IgD-negative memory B cell (primary cell): ENCODE measurements around the gene DDA1. TPM values are rescaled to one million over a fixed set of nuclear protein-coding genes. Genes with fewer than 3 reads are reported as not detected.

ENCODE experiments used
- H3K27ac Mint-ChIP-seq, 3 donors: one replicate each; pipeline ENCODE4 v1.8.0; 2020 to 2022; ENCODE audit warnings: mild to moderate bottlenecking in 3 of 3, mixed read lengths in 3 of 3, moderate library complexity in 1 of 3
- H3K27me3 Mint-ChIP-seq: one replicate; pipeline ENCODE4 v1.8.0; 2021; ENCODE audit warnings: mixed read lengths
- H3K36me3 Mint-ChIP-seq: one replicate; pipeline ENCODE4 v1.8.0; 2020; ENCODE audit warnings: mild to moderate bottlenecking, mixed read lengths
- H3K4me1 Mint-ChIP-seq, 3 donors: one replicate each; pipeline ENCODE4 v1.8.0; 2020 to 2022; ENCODE audit warnings: mixed read lengths in 3 of 3, mild to moderate bottlenecking in 1 of 3
- H3K4me3 Mint-ChIP-seq, 4 donors: one replicate each; pipeline ENCODE4 v1.8.0; 2020 to 2022; ENCODE audit warnings: mild to moderate bottlenecking in 4 of 4, mixed read lengths in 4 of 4, moderate library complexity in 3 of 4
- H3K9me3 Mint-ChIP-seq, 3 donors: one replicate each; pipeline ENCODE4 v1.8.0; 2020 to 2021; ENCODE audit warnings: mixed read lengths in 3 of 3, mild to moderate bottlenecking in 1 of 3
- polyA plus RNA-seq: library from polyadenylated mRNA; unstranded; fragments of 300-500 nt; fragmentation: Illumina TruSeq; gene quantifications from one replicate; pipeline ENCODE4 v1.2.3, GENCODE V29; 2021

The DDA1 gene
- polyA plus RNA-seq, 1 donor from 2014 or later = 38.6 TPM

DNA sequence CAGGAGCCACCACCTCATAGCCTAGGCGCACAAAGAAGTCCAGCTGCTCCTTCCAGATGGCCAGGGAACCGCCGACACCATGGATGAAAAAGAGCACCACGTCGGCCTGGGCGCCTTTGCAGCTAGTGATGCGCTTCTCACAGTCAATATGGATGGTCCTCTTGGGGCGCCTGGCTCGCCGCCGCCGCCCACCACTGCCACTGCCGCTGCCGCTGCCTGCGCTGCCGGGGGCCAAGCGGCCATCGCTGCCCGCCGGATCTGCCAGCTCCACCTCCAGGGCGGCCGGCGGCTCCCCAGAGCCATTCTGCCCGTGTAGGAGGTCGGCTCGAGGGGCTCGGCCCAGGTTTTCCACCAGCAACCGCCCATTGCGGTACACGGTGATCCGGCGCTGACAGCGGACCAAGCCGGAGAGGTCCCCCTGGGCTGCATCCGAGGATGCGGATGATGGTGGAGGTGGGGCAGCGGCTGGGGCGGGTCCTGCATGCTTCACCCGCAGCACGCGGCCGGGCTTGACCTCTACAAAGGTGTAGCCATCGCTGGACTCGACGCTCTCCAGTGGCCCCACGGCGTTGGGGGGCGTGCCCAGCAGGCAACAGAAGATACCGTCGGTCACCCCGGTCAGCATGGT lies 8.3 kb upstream of the DDA1 start:
- Mint-ChIP-seq H3K27ac (no peak overlapping the region), H3K36me3 (no peaks in the 10 kb centered on the region), H3K4me1 (peaks cover 18 to 28% (median 19%) of the 10 kb centered on the region in 3 donors), H3K27me3 (no peaks in the 10 kb centered on the region), H3K9me3 (no peaks in the 10 kb centered on the region), H3K4me3 (peak overlapping the region in 1 of 4 donors; percentile 27)

DNA sequence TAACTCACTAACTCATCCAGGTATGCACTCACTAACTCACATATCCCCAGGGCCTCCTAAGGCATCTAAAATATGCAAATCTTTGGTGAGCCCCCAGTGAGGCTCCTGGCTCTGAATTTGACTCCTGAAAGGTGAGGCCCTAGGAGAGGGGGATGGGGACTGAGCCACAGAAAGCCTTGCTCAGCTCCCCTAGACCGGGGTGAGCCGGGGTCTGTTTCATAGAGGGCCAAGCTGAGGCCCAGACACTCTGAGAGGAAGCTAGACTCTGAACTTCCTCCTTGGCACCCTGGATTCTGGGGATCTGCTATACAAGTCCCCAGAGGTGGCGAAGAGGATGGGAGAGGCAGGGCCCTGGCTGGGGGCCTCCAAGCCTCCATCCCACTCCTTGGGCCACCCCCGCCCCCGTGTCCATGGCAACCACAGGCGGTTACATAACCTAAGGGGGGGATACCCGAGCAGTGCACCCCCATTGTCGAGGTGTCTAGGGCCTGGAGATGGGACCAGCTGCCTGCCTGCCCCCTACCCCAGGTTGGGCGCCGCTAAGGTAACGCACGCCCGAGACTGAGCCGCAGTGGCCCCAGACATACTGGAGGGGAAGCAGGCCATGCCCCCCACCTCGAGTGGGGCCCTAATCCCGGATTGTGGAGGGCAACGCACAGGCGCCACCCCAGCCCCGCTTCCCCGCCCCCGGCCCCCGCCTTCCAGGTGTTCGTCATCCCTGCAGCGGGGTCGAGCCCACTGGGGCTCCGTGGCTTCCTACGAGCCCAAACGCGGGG lies 6.8 kb upstream of the DDA1 start:
- Mint-ChIP-seq H3K27ac (peak overlapping the region in 2 of 3 donors; percentile 63 to 86), H3K9me3 (no peaks in the 10 kb centered on the region), H3K4me3 (peak overlapping the region; percentile 77 to 100 (median 90)), H3K36me3 (no peaks in the 10 kb centered on the region), H3K4me1 (peaks cover 22 to 28% (median 24%) of the 10 kb centered on the region in 3 donors), H3K27me3 (no peaks in the 10 kb centered on the region)

DNA sequence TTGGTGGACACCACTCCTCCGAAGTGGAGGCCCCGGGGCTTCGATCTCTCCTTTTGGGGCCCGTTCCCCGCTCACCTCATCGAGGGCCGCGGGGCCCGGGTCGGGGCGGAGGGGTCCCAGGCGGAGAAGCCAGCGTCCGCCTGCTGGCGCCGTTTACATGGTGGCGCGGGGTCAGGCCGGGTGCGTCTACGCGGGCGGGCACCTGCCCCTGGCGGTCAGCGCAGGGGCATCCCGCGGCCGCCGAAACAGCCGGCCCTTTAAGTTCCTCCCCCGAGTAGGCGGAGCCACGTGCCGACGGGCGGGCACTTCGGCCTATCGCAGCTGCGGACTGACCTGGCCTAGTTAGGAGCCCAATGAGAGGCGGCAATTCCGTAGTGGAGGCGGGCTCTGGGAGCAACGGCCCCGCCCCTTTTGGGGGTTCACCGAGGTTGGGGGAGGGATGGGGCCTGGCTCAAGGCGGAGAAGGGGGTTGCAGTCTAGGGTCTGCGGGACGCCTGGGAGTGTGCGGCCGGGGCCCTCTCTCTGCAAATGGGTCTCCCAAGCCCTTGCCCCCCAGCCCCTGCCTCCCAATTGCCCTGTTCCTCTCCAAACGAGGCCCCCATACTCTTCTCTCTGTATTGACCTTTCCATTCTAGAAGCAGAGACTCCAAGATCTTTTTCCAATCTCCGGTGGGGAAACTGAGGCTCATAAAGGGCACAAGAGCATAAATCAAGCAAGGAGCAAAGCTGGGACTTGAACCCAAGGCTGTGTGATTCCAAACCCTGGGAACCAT lies 6.0 kb upstream of the DDA1 start, which contains the start of gene ABHD8:
ABHD8 (minus strand) TSS at position 259 of the 773 bp plus-strand sequence. CDS start 1,809 bp downstream, outside the sequence.
- Mint-ChIP-seq H3K36me3 (no peaks in the 10 kb centered on the region), H3K27ac (peak within 1 kb of the TSS in 2 of 3 donors; percentile 71 to 94), H3K4me1 (peaks cover 27 to 28% (median 28%) of the 10 kb centered on the region in 3 donors), H3K4me3 (peak within 1 kb of the TSS; percentile 77 to 100 (median 90)), H3K9me3 (no peaks in the 10 kb centered on the region), H3K27me3 (no peaks in the 10 kb centered on the region)

DNA sequence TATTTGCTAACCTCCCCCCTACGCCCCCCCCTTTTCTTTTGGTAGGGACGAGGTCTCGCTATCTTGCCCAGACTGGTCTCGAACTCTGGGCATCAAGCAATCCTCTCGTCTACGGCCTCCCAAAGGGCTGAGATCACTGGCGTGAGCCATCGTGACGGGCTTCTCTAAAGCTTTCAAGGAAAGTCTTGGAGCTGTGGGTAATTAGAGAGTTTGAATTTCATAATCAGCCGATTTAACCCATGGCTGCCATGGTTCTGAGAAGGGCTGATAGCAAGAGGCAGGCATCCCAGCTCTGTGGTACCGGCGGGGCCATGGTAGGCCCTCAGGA lies 5.5 kb upstream of the DDA1 start:
- Mint-ChIP-seq H3K27ac (peak overlapping the region in 1 of 3 donors; percentile 94), H3K36me3 (no peaks in the 10 kb centered on the region), H3K4me1 (peaks cover 27 to 28% (median 28%) of the 10 kb centered on the region in 3 donors), H3K27me3 (no peaks in the 10 kb centered on the region), H3K9me3 (no peaks in the 10 kb centered on the region), H3K4me3 (peak overlapping the region in 3 of 4 donors; percentile 77 to 100 (median 88))

DNA sequence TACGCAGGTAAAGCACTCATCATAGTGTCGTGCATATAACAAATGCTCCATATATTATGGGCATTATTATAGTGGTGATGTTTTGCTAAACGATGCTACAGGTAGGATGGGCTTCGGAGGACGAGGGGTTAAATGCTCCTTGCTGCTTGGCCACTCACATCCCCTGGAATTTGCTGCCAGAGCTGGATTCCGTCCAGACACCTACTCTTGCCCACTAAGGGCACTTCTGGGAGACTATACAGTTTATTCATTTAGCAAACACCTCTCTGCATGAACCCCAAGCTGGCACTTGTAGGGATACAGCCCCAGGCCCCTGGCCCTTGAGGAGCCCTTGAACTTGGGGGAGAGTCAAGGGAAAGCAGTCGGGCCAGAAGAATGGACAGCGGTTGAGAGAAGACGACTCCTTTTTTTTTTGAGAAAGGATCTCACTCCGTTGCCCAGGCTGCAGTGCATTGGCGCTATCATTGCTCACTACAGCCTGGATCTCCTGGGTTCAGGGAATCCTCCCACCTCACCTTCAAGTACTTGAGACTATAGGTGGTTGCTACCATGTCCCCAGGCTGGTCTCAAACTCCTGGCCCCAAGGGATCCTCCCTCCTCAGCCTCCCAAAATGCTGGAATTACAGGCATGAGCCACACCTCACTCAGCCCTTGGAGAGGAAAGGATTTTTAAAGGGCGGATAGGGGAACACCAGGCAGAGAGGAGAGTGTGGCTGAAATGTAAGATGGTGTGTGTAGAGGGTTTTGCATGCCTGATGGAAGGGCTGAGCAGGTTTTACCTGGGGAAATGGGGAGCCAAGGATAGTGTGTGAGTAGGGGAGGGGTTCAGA lies 4.8 kb upstream of the DDA1 start:
- no peaks in the 10 kb centered on the region for H3K9me3 Mint-ChIP-seq
- H3K27me3 Mint-ChIP-seq = no peaks in the 10 kb centered on the region
- H3K4me3 Mint-ChIP-seq = peak overlapping the region; percentile 58 to 100 (median 93)
- no peaks in the 10 kb centered on the region for H3K36me3 Mint-ChIP-seq
- peak overlapping the region; percentile 92 to 97 (median 92) for H3K27ac Mint-ChIP-seq
- H3K4me1 Mint-ChIP-seq = peaks cover 32 to 35% (median 34%) of the 10 kb centered on the region in 3 donors

DNA sequence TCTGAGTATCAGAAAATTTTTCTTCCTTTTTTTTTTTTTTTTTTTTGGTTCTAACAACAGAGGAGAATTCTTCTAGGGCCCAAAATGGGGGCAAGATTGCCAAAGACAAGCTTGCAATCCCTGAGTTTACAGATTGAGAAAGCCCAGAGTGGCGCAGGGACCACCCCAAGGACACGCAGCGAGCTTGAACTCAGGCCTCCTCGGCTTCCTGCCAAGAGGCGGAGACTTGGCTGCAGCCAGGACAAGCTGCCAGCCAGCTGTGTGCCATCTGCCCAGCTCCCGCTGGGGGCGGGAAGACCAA lies 4.2 kb upstream of the DDA1 start:
- H3K36me3 Mint-ChIP-seq = no peaks in the 10 kb centered on the region
- H3K9me3 Mint-ChIP-seq = no peaks in the 10 kb centered on the region
- H3K4me3 Mint-ChIP-seq = peak overlapping the region; percentile 90 to 100 (median 95)
- peaks cover 34 to 36% (median 34%) of the 10 kb centered on the region in 3 donors for H3K4me1 Mint-ChIP-seq
- no peaks in the 10 kb centered on the region for H3K27me3 Mint-ChIP-seq
- H3K27ac Mint-ChIP-seq = peak overlapping the region; percentile 92 to 97 (median 92)

DNA sequence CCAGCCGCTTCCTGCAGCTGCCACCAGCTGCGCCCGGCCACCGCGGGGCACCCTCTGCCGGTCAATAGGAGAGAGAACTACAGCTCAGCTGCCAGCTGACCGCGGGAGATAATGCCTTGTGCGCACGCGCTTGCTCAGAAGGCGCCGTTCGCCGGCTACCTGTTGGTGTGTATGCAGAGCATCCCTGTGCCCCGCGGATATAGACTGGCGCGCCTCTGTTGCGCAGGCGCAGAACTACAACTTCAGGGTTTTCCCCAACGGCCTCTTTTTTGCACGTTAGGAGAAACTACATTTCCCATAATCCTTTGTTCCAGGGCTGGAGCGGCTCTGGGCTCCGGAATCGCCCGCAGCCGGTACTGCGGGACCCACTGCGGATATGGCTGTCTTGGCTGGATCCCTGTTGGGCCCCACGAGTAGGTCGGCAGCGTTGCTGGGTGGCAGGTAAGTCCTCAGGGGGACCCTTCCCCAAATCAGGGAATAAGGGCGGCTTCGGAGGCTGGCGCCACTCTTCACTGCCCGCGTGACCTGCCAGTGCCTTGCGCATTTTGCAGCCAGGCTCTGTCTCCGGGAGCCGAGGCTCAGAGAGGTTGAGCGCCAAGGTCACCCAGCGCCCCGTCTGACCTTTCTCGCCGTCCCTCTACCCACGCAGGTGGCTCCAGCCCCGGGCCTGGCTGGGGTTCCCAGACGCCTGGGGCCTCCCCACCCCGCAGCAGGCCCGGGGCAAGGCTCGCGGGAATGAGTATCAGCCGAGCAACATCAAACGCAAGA lies 3.7 kb upstream of the DDA1 start, which contains the start of gene MRPL34:
MRPL34 (plus strand) TSS at position 356 of the 768 bp plus-strand sequence; CDS start at position 377, 21 bp downstream.
- Mint-ChIP-seq H3K9me3 (no peaks in the 10 kb centered on the region), H3K36me3 (no peaks in the 10 kb centered on the region), H3K4me1 (peaks cover 34 to 39% (median 38%) of the 10 kb centered on the region in 3 donors), H3K27me3 (no peaks in the 10 kb centered on the region), H3K4me3 (peak within 1 kb of the TSS; percentile 90 to 100 (median 95)), H3K27ac (peak within 1 kb of the TSS; percentile 92 to 97 (median 92))

DNA sequence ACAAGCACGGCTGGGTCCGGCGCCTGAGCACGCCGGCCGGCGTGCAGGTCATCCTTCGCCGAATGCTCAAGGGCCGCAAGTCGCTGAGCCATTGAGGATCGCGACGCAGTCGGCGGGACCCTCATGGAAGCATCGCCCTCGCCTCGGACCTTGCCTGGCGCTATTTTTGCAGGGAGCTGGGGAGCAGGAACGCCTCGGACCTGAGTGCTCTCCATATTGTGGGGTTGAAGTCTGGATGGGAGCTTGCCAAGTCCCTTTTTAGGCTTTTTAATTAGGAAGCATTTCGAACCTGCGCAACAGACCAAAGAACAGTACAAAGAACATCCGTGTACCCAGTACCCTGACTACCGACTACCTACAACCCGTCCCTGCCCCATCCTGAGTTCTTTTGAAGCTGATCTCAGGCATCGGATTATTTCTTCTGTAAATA lies 3.1 kb upstream of the DDA1 start:
- Mint-ChIP-seq H3K27me3 (no peaks in the 10 kb centered on the region), H3K9me3 (no peaks in the 10 kb centered on the region), H3K4me3 (peak overlapping the region; percentile 90 to 100 (median 95)), H3K27ac (peak overlapping the region in 2 of 3 donors; percentile 19 to 59), H3K4me1 (peaks cover 34 to 39% (median 39%) of the 10 kb centered on the region in 3 donors), H3K36me3 (no peaks in the 10 kb centered on the region)

DNA sequence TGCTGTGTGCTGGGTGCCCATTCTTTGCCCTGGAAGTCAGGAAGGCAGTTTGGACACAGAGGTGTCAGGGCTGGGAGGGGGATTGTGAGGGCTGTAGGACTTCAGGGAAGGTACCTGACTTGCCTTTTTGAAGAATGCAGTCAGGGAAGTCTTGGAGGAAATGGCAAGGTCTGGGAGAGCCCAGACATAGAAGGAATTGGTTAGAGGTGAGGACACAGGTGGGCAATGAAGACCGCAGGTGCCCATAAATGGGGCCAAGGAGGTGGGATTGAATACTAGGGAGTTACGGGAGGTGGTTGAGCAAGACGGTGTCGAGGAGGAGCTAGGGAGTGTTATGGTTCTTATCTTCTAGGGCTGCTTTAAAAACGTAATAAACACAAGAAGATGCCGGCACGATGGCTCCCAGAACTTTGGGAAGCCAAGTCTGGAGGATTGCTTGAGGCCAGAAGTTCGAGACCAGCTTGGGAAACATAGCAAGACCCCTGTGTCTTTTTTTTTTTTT lies 1.4 kb upstream of the DDA1 start:
- Mint-ChIP-seq H3K4me1 (peaks cover 27 to 38% (median 35%) of the 10 kb centered on the region in 3 donors), H3K36me3 (no peaks in the 10 kb centered on the region), H3K4me3 (peak overlapping the region; percentile 8 to 100 (median 40)), H3K27ac (no peak overlapping the region), H3K27me3 (no peaks in the 10 kb centered on the region), H3K9me3 (no peaks in the 10 kb centered on the region)

DNA sequence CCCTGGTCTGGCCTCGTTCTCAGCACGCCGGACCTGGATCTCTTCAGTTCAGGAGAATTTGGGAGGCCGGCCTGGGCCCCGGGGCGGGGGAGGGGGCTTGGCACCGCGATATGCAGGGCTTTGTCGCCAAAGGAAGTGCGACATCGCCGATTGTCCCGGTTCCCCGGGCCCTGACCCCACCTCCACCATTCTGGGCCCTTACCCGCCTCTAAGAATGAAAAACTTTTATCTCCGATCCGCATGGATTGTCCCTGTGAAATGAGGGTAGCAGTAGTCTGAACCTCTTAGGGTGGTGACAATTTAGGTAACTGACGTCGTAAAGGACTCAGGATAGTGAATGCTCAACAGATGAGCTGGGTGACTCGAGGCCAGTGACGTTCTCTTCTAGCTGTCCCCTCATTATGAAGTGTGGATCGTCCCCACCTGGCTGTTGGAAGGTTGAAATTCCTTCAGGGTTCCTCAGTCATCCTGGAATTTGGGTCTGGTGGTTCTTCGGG lies 650 bp downstream of the DDA1 start:
- H3K9me3 Mint-ChIP-seq = no peaks in the 10 kb centered on the region
- H3K27ac Mint-ChIP-seq = peak overlapping the region in 2 of 3 donors; percentile 65 to 75
- H3K27me3 Mint-ChIP-seq = no peaks in the 10 kb centered on the region
- peaks cover 15 to 30% (median 26%) of the 10 kb centered on the region in 3 donors for H3K4me1 Mint-ChIP-seq
- H3K36me3 Mint-ChIP-seq = peaks cover 1% of the 10 kb centered on the region
- peak overlapping the region; percentile 83 to 98 (median 96) for H3K4me3 Mint-ChIP-seq

DNA sequence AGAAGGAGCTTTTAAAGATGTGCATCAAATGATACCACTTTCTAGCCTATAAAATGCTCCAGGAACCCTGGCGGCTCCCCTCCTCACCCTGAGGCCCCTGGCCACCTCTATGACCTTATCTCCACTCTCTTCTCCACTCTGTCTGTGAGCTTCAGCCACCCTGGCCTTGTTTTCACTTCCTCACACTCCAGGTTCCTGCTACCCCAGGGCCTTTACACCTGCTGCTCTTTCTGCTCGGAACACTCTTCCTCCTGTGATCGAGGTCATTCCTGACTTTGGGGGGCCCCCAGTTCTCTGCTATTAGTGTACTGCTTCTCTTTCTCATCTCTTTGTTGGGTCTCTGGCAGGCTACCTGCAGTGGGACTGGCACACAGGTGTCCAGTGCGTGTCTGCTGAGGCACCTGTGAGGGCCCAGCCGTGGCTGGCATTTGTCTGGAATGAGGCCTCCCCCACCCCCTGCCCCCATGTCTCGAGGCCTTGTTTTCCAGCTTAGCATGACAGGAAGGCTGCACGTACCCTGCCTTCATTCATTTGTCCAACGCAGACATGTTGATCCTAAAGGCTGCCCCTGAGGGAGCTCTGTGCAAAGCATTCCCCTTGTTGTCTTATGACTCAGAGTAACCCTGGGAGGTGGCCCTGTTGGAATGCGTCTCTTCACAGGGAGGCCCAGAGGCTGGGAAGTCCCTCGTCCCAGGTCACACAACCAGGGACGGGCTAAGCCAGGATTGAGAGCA lies 2.3 kb downstream of the DDA1 start:
- Mint-ChIP-seq H3K27ac (no peak overlapping the region), H3K4me3 (peak overlapping the region in 3 of 4 donors; percentile 34 to 83 (median 83)), H3K27me3 (no peaks in the 10 kb centered on the region), H3K36me3 (peaks cover 5% of the 10 kb centered on the region), H3K9me3 (no peaks in the 10 kb centered on the region), H3K4me1 (peaks cover 6 to 23% (median 21%) of the 10 kb centered on the region in 3 donors)

DNA sequence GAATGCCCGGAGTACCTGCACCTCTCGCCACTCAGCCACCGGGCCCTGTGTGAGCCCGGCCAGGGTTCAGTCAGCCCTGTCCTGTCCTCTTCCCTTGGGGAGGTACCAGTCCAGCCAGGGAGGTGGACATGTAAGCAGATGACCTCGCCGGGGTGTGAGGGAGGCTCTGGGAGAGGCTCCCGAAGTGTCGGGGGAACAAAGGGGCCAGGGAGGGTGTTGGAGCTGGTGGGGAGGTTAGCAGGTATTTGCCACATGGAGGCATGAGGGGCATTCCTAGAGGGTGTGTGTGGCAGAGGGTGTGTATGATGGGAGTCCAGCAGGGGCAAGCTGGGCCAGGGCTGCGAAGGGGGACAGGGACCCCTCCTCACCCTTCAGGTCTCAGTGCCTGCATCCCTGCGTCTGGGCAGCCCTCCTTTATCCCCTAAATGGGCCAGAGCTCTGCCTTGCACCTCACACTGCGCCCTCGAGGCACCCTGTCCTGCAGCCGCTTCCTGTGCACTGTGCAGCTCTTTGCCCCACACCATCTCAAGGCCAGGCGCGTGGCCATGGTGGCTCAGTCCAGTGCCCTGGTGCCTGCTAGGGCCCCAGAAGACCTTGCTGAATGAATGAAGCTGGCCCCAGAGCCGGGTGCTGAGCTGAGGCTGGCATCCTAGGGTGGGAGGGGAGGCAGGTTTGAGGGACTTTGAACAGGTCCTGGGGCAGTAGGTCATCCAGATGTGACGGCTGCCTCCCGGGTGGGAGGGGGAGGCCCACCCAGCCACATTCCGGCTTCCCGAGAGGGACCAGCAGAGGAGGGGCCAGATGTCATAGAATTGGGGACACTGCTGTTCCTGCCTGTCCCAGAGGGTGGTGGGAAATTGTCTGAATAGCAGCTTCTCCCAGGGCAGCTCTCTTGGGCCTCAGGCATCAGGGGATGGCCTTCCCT lies 3.1 kb downstream of the DDA1 start:
- Mint-ChIP-seq H3K27me3 (no peaks in the 10 kb centered on the region), H3K4me1 (peaks cover 6 to 23% (median 20%) of the 10 kb centered on the region in 3 donors), H3K36me3 (peaks cover 9% of the 10 kb centered on the region), H3K27ac (no peak overlapping the region), H3K4me3 (peak overlapping the region in 1 of 4 donors; percentile 83), H3K9me3 (no peaks in the 10 kb centered on the region)
